ENCODE results near the gene ANKS6.

DNA sequence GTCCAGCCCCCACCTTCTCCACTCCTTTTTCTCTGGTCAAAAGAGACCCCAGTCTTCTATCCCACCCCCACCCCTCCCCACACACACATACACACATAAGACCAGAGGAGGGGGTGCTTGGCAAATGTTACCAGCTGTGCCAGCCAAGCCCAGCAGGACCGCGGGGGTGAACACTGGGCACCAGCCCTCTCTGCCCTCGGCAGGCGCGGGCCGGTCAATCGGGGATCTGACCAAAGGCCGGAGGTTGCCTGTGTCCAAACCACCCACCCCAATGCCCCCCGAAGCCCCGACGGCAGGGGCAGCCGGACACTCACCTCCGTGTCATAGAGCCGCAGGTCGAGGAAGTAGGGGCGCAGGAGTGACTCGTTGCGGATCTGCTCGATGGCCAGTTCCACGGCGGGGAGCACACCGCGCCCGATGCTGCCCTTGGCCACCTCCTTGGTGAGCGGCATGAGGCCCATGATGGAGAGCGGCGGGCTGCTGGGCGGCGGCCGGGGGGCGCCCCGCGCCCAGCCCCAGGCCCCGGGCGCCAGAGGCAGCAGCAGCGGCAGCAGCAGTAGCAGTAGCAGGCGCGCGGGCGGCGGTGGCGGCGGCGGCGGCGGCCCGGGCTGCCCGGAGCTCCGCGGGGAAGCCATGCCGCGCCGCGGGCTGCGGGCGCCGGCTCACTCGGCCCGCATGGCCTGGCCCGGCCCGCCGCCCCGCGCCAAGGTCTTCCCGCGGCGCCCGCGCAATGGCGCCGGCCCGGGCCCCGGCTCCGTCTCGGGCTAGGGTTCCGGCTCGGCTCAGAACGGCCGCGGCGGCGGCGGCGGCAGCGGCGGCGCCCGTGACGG lies 88.0 kb downstream of the ANKS6 start:
- TF ChIP-seq, protein P1, sequence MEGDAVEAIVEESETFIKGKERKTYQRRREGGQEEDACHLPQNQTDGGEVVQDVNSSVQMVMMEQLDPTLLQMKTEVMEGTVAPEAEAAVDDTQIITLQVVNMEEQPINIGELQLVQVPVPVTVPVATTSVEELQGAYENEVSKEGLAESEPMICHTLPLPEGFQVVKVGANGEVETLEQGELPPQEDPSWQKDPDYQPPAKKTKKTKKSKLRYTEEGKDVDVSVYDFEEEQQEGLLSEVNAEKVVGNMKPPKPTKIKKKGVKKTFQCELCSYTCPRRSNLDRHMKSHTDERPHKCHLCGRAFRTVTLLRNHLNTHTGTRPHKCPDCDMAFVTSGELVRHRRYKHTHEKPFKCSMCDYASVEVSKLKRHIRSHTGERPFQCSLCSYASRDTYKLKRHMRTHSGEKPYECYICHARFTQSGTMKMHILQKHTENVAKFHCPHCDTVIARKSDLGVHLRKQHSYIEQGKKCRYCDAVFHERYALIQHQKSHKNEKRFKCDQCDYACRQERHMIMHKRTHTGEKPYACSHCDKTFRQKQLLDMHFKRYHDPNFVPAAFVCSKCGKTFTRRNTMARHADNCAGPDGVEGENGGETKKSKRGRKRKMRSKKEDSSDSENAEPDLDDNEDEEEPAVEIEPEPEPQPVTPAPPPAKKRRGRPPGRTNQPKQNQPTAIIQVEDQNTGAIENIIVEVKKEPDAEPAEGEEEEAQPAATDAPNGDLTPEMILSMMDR (IDR thresholded peaks at IDR 0.05) = no peak
- no peak for TF ChIP-seq POLR2A (IDR thresholded peaks at IDR 0.05)
